Cardiac septum (tissue), 1 donor: Measurements from ENCODE around the gene POLE. TPM values are rescaled to one million over a fixed set of nuclear protein-coding genes. Genes with fewer than 3 reads are reported as not detected.

ENCODE experiments used
- DNase-seq: peaks from one replicate; pipeline ENCODE4 v3.0.0-alpha.2; 2020; ENCODE audit warnings: low spot score
- intact Hi-C: fragments of 100-400 bp; cut with DNase I; formaldehyde crosslinking; loops from one replicate; pipeline ENCODE4 v1.14.0; 2022
- total RNA-seq: library from RNA; stranded (reverse); fragmentation: NEBNext Ultra II Directional; extraction: Animal tissue kit (Norgen Biotek cat#: 25700); gene quantifications from one replicate; pipeline ENCODE4 v1.2.1, GENCODE V29; 2021
- donor health status: DM: no; HTN: no; CAD: no.

The POLE gene
- total RNA-seq, 1 donor from 2014 or later = 12.1 TPM

GRCh38 chr12:132591107-132591935 lies 95.8 kb downstream of the POLE start:
- intact Hi-C loops = no loop called here
- DNase-seq = no peak

GRCh38 chr12:132588821-132589669 lies 98.1 kb downstream of the POLE start:
- DNase-seq = no peak

GRCh38 chr12:132588319-132588718 lies 98.8 kb downstream of the POLE start:
- DNase-seq = no peak

More at GRCh38 chr12:132588821-132589669, 98.1 kb downstream of the POLE start:
- intact Hi-C loops = no loop called here

GRCh38 chr12:132587781-132588180 lies 99.4 kb downstream of the POLE start:
- no peak for DNase-seq
- intact Hi-C loops = no loop called here

More at GRCh38 chr12:132588319-132588718, 98.8 kb downstream of the POLE start:
- intact Hi-C loops = no loop called here

GRCh38 chr12:132586929-132587328 lies 100.2 kb downstream of the POLE start:
- DNase-seq = no peak
- intact Hi-C loops = no loop called here

- no peak for DNase-seq
- intact Hi-C loops = no loop called here
Measured at GRCh38 chr12:132585177-132585576, 102.0 kb downstream of the POLE start.

- intact Hi-C loops = no loop called here
- DNase-seq = no peak
Measured at GRCh38 chr12:132584429-132584828, 102.7 kb downstream of the POLE start.

- DNase-seq = no peak
- intact Hi-C loops = no loop called here
Measured at GRCh38 chr12:132583736-132584135, 103.4 kb downstream of the POLE start.

GRCh38 chr12:132583411-132583710 lies 103.8 kb downstream of the POLE start:
- intact Hi-C loops = no loop called here
- no peak for DNase-seq

GRCh38 chr12:132582582-132583410 lies 104.3 kb downstream of the POLE start:
- intact Hi-C loops = no loop called here
- DNase-seq = no peak

- intact Hi-C loops = no loop called here
- no peak for DNase-seq
Measured at GRCh38 chr12:132582058-132582420, 105.1 kb downstream of the POLE start.

- DNase-seq = no peak
- intact Hi-C loops = no loop called here
Measured at GRCh38 chr12:132581348-132582057, 105.6 kb downstream of the POLE start.

GRCh38 chr12:132580701-132581292 lies 106.3 kb downstream of the POLE start:
- intact Hi-C loops = no loop called here
- DNase-seq = no peak

- intact Hi-C loops = no loop called here
Measured at GRCh38 chr12:132579744-132580143, 107.4 kb downstream of the POLE start.

GRCh38 chr12:132578826-132579225 lies 108.3 kb downstream of the POLE start:
- intact Hi-C loops = no loop called here
- DNase-seq = no peak

More at GRCh38 chr12:132579744-132580143, 107.4 kb downstream of the POLE start:
- DNase-seq = no peak

GRCh38 chr12:132578118-132578517 lies 109.0 kb downstream of the POLE start:
- intact Hi-C loops = no loop called here
- DNase-seq = no peak

- DNase-seq = no peak
- intact Hi-C loops = no loop called here
Measured at GRCh38 chr12:132577191-132577920, 109.8 kb downstream of the POLE start.

GRCh38 chr12:132576701-132577100 lies 110.4 kb downstream of the POLE start:
- DNase-seq = no peak
- intact Hi-C loops = no loop called here
